Body of pancreas (tissue), 4 donors: ENCODE results near the gene MFSD6L.

Source experiments
- CTCF ChIP-seq, 7 experiments: fragments of 450-650 bp in 4 of 7; fragments of 200-600 bp in 3 of 7; sonication (generic) in 3 of 7; IDR thresholded peaks; one replicate each; pipeline ENCODE4 v1.5.1; 2016 to 2019; ENCODE audit warnings: antibody characterized with exemption in 7 of 7
- POLR2A ChIP-seq, 3 donors: fragments of 450-650 bp; IDR thresholded peaks; one replicate each; pipeline ENCODE4 v1.6.1; 2016; ENCODE audit warnings: antibody characterized with exemption in 3 of 3, mild to moderate bottlenecking in 2 of 3

- no peak for TF ChIP-seq CTCF (IDR thresholded peaks at IDR 0.05)
- TF ChIP-seq POLR2A (IDR thresholded peaks at IDR 0.05): no peak
Observed at GRCh38 chr17:8758137-8758596, 41.0 kb downstream of the MFSD6L start, which contains the start of gene SPDYE4.
